A172 (cell line): ENCODE measurements around the gene THPO. TPM values are rescaled to one million over a fixed set of nuclear protein-coding genes. Genes with fewer than 3 reads are reported as not detected.

Experiments used
- DNase-seq: peaks from one replicate; pipeline ENCODE4 v3.0.0-alpha.2; 2015; ENCODE audit warnings: low spot score
- total RNA-seq: library from RNA; depleted of rRNA; stranded (reverse); fragments of >200 nt; shearing (Covaris generic); gene quantifications from 2 replicates; pipeline ENCODE4 v1.2.3, GENCODE V29; 2014

The THPO gene
- total RNA-seq, 1 experiment from 2014 or later, result 0.43 TPM

- no peak for DNase-seq
Observed at GRCh38 chr3:184384856-184385422, 6.9 kb upstream of the THPO start.

- no peak for DNase-seq
Observed at GRCh38 chr3:184384342-184384741, 6.3 kb upstream of the THPO start.

GRCh38 chr3:184383033-184383740 lies 5.2 kb upstream of the THPO start:
- DNase-seq, result no peak

- no peak for DNase-seq
Observed at GRCh38 chr3:184382326-184383032, 4.5 kb upstream of the THPO start.

GRCh38 chr3:184381261-184382224 lies 3.5 kb upstream of the THPO start:
- DNase-seq, result no peak

GRCh38 chr3:184380627-184381260 lies 2.7 kb upstream of the THPO start:
- no peak for DNase-seq

GRCh38 chr3:184380185-184380626 lies 2.2 kb upstream of the THPO start:
- no peak for DNase-seq

GRCh38 chr3:184379358-184380184 lies 1.6 kb upstream of the THPO start, which contains the start of gene CHRD:
Gene CHRD (plus strand): TSS chr3:184380054. CDS start chr3:184380319, 265 bp downstream.
- DNase-seq, result no peak

GRCh38 chr3:184378651-184379357 lies 797 bp upstream of the THPO start:
- DNase-seq, result no peak

- no peak for DNase-seq
Observed at GRCh38 chr3:184377374-184377773, 633 bp downstream of the THPO start.

- DNase-seq, result no peak
Observed at GRCh38 chr3:184375747-184376461, 2.1 kb downstream of the THPO start.

- DNase-seq, result peak; percentile 75
Observed at GRCh38 chr3:184373422-184373821, 4.6 kb downstream of the THPO start.

- no peak for DNase-seq
Observed at GRCh38 chr3:184372911-184373310, 5.1 kb downstream of the THPO start.

GRCh38 chr3:184372296-184372821 lies 5.6 kb downstream of the THPO start:
- DNase-seq, result no peak

GRCh38 chr3:184371570-184372018 lies 6.4 kb downstream of the THPO start:
- peak; percentile 88 for DNase-seq

- DNase-seq, result peak; percentile 41
Observed at GRCh38 chr3:184368586-184369183, 9.3 kb downstream of the THPO start.

- DNase-seq, result no peak
Observed at GRCh38 chr3:184368116-184368515, 9.9 kb downstream of the THPO start.

GRCh38 chr3:184366619-184367289 lies 11.3 kb downstream of the THPO start:
- no peak for DNase-seq
